Astrocyte (in vitro differentiated cells and primary cell): ENCODE data around the gene PTPRK. TPM values are rescaled to one million over a fixed set of nuclear protein-coding genes. Genes with fewer than 3 reads are reported as not detected.

Experiments
- DNase-seq: peaks from one replicate; pipeline ENCODE4 v3.0.0-alpha.2; 2010; ENCODE audit warnings: low read depth
- FAIRE-seq: peaks from 2 replicates; lab custom pipeline; 2011; peaks lifted over from hg19 to GRCh38; lab: Jason Lieb, UNC
- H2AFZ ChIP-seq: 2 replicates; pipeline ENCODE4 v1.6.0; 2012; ENCODE audit warnings: low read depth, low read length, inconsistent platforms
- H3K27ac ChIP-seq: 2 replicates; pipeline ENCODE4 v1.5.1; 2011; ENCODE audit warnings: low read depth, low read length, inconsistent platforms
- H3K27me3 ChIP-seq: 2 replicates; pipeline ENCODE4 v1.6.0; 2011; ENCODE audit warnings: low read length, inconsistent platforms; ENCODE audit not compliant: insufficient read depth
- H3K36me3 ChIP-seq: 2 replicates; pipeline ENCODE4 v1.5.1; 2011; ENCODE audit warnings: low read length, inconsistent platforms; ENCODE audit not compliant: insufficient read depth
- H3K4me1 ChIP-seq: 2 replicates; pipeline ENCODE4 v1.5.1; 2011; ENCODE audit warnings: low read length, inconsistent platforms; ENCODE audit not compliant: insufficient read depth
- H3K4me2 ChIP-seq: 2 replicates; pipeline ENCODE4 v1.6.0; 2012; ENCODE audit warnings: low read length, inconsistent platforms
- H3K4me3 ChIP-seq: 2 replicates; pipeline ENCODE4 v1.5.1; 2011; ENCODE audit warnings: low read depth, mild to moderate bottlenecking, low read length, inconsistent platforms; ENCODE audit not compliant: insufficient read depth
- H3K79me2 ChIP-seq: 2 replicates; pipeline ENCODE4 v1.6.0; 2012; ENCODE audit warnings: mild to moderate bottlenecking, low read length, inconsistent platforms; ENCODE audit not compliant: insufficient read depth
- H3K9ac ChIP-seq: 2 replicates; pipeline ENCODE4 v1.6.0; 2012; ENCODE audit warnings: mild to moderate bottlenecking, low read length, inconsistent platforms
- H3K9me3 ChIP-seq: 2 replicates; pipeline ENCODE4 v1.5.1; 2012; ENCODE audit warnings: low read depth, mild to moderate bottlenecking, low read length, inconsistent platforms; ENCODE audit not compliant: insufficient read depth
- H4K20me1 ChIP-seq: 2 replicates; pipeline ENCODE4 v1.6.0; 2012; ENCODE audit warnings: low read length, inconsistent platforms; ENCODE audit not compliant: insufficient read depth
- H3K27ac Mint-ChIP-seq: one replicate; pipeline ENCODE4 v1.8.0; 2021; ENCODE audit warnings: mild to moderate bottlenecking, mixed read lengths; ENCODE audit not compliant: unreplicated experiment
- H3K27me3 Mint-ChIP-seq: one replicate; pipeline ENCODE4 v1.8.0; 2021; ENCODE audit warnings: low read depth, mixed read lengths; ENCODE audit not compliant: unreplicated experiment
- H3K36me3 Mint-ChIP-seq: one replicate; pipeline ENCODE4 v1.8.0; 2021; ENCODE audit warnings: low read depth, mixed read lengths; ENCODE audit not compliant: unreplicated experiment
- H3K4me1 Mint-ChIP-seq: one replicate; pipeline ENCODE4 v1.8.0; 2021; ENCODE audit warnings: low read depth, mixed read lengths; ENCODE audit not compliant: unreplicated experiment
- H3K4me3 Mint-ChIP-seq: one replicate; pipeline ENCODE4 v1.8.0; 2021; ENCODE audit warnings: mild to moderate bottlenecking, moderate library complexity, mixed read lengths; ENCODE audit not compliant: unreplicated experiment
- H3K9me3 Mint-ChIP-seq: one replicate; pipeline ENCODE4 v1.8.0; 2021; ENCODE audit warnings: mild to moderate bottlenecking, mixed read lengths; ENCODE audit not compliant: unreplicated experiment
- CTCF ChIP-seq: IDR thresholded peaks from 2 replicates; pipeline ENCODE4 v1.5.1; 2011; ENCODE audit warnings: low read depth, mild to moderate bottlenecking, inconsistent platforms, low read length, moderate library complexity; ENCODE audit not compliant: insufficient read depth
- EZH2 ChIP-seq: IDR thresholded peaks from 2 replicates; pipeline ENCODE4 v1.6.1; 2012; ENCODE audit warnings: mild to moderate bottlenecking, low read length, inconsistent platforms; ENCODE audit not compliant: insufficient read depth
- total RNA-seq: library from RNA; stranded (reverse); gene quantifications from 2 replicates; pipeline ENCODE4 v1.2.1, GENCODE V29; 2021

Gene PTPRK
- total RNA-seq, 1 donor from 2014 or later = 159 TPM

GRCh38 chr6:128018821-128019220, 501.6 kb downstream of the PTPRK start:
- Histone ChIP-seq H4K20me1 (no peaks in the 10 kb centered on the region), H3K4me1 (no peaks in the 10 kb centered on the region), H3K27me3 (no peaks in the 10 kb centered on the region), H3K4me2 (no peak overlapping the region), H3K27ac (no peak overlapping the region), H3K9me3 (no peaks in the 10 kb centered on the region), H3K79me2 (no peaks in the 10 kb centered on the region), H3K36me3 (no peaks in the 10 kb centered on the region), H2AFZ (no peak overlapping the region), H3K4me3 (no peak overlapping the region), H3K9ac (no peak overlapping the region)
- DNase-seq (no peak), FAIRE-seq (no peak)
- no peaks in the 10 kb centered on the region for H3K4me1 Mint-ChIP-seq
- peaks cover 2% of the 10 kb centered on the region for H3K36me3 Mint-ChIP-seq
- no peaks in the 10 kb centered on the region for H3K27me3 Mint-ChIP-seq
- no peak for TF ChIP-seq EZH2
- TF ChIP-seq CTCF = no peak
- H3K9me3 Mint-ChIP-seq = no peaks in the 10 kb centered on the region
- H3K27ac Mint-ChIP-seq = no peak overlapping the region
- no peak overlapping the region for H3K4me3 Mint-ChIP-seq

GRCh38 chr6:128017288-128017687, 503.1 kb downstream of the PTPRK start:
- no peaks in the 10 kb centered on the region for H3K4me1 ChIP-seq
- H2AFZ ChIP-seq = no peak overlapping the region
- no peaks in the 10 kb centered on the region for H3K79me2 ChIP-seq
- Mint-ChIP-seq H3K9me3 (no peaks in the 10 kb centered on the region), H3K27ac (no peak overlapping the region), H3K27me3 (no peaks in the 10 kb centered on the region), H3K4me1 (no peaks in the 10 kb centered on the region), H3K4me3 (no peak overlapping the region), H3K36me3 (no peaks in the 10 kb centered on the region)
- no peaks in the 10 kb centered on the region for H4K20me1 ChIP-seq
- H3K9me3 ChIP-seq = no peaks in the 10 kb centered on the region
- no peak overlapping the region for H3K27ac ChIP-seq
- no peak for FAIRE-seq
- no peaks in the 10 kb centered on the region for H3K36me3 ChIP-seq
- no peak overlapping the region for H3K9ac ChIP-seq
- no peaks in the 10 kb centered on the region for H3K27me3 ChIP-seq
- no peak for TF ChIP-seq CTCF
- no peak for TF ChIP-seq EZH2
- H3K4me2 ChIP-seq = no peak overlapping the region
- H3K4me3 ChIP-seq = no peak overlapping the region
- DNase-seq = no peak

- no peak for TF ChIP-seq CTCF
- TF ChIP-seq EZH2 = no peak
- Mint-ChIP-seq H3K4me1 (no peaks in the 10 kb centered on the region), H3K27ac (no peak overlapping the region)
These were observed 512.7 kb downstream of the PTPRK start for GRCh38 chr6:128007658-128008057.

More at GRCh38 chr6:128007658-128008057, 512.7 kb downstream of the PTPRK start:
- Mint-ChIP-seq H3K4me3 (no peak overlapping the region), H3K9me3 (no peaks in the 10 kb centered on the region), H3K27me3 (no peaks in the 10 kb centered on the region), H3K36me3 (no peaks in the 10 kb centered on the region)
- H3K27ac ChIP-seq = no peak overlapping the region
- no peak overlapping the region for H3K4me2 ChIP-seq
- no peaks in the 10 kb centered on the region for H3K27me3 ChIP-seq
- no peak overlapping the region for H2AFZ ChIP-seq
- FAIRE-seq (no peak), DNase-seq (no peak)
- H3K4me3 ChIP-seq = no peak overlapping the region
- H3K79me2 ChIP-seq = no peaks in the 10 kb centered on the region
- no peaks in the 10 kb centered on the region for H3K9me3 ChIP-seq
- H3K4me1 ChIP-seq = no peaks in the 10 kb centered on the region
- no peaks in the 10 kb centered on the region for H3K36me3 ChIP-seq
- H4K20me1 ChIP-seq = no peaks in the 10 kb centered on the region
- H3K9ac ChIP-seq = no peak overlapping the region
